ENCODE results near the gene ZNF692.
A peak's percentile ranks its signal among the peaks of the same experiment; 100 is the strongest.

The ZNF692 gene

GRCh38 chr1:248873409-248873992 lies 14.6 kb upstream of the ZNF692 start:
- Histone ChIP-seq H3K4me2 (ENCODE audit: low read length) (peak overlapping the region; percentile 60), H2BK120ac (ENCODE audit: low read depth, low read length) (no peak overlapping the region), H3K27ac (ENCODE audit: low read depth, low read length) (peak overlapping the region; percentile 56), H4K8ac (ENCODE audit: low read depth, low read length) (no peak overlapping the region), H2BK5ac (ENCODE audit: low read length) (no peak overlapping the region), H3K79me1 (ENCODE audit: low read length) (no peaks in the 10 kb centered on the region), H2BK15ac (replicated peaks; ENCODE audit: low read depth) (no peak overlapping the region), H3K23ac (ENCODE audit: low read length) (peak overlapping the region; percentile 89), H3K27me3 (ENCODE audit: insufficient read depth, low read length, poor library complexity) (no peaks in the 10 kb centered on the region), H3K79me2 (ENCODE audit: control insufficient read depth, insufficient read depth, low read length) (no peaks in the 10 kb centered on the region), H3K36me3 (ENCODE audit: control insufficient read depth, insufficient read depth, low read length) (no peaks in the 10 kb centered on the region), H4K5ac (ENCODE audit: low read length) (no peak overlapping the region), H3K56ac (ENCODE audit: low read length) (peak overlapping the region; percentile 99), H3K18ac (ENCODE audit: low read length) (no peak overlapping the region), H2AK5ac (ENCODE audit: low read length) (no peak overlapping the region), H3K4ac (ENCODE audit: low read depth, low read length) (no peak overlapping the region), H3K4me3 (ENCODE audit: low read length) (peak overlapping the region; percentile 93), H3K4me1 (ENCODE audit: control insufficient read depth, low read depth, low read length) (no peaks in the 10 kb centered on the region), H3K9ac (ENCODE audit: low read length) (peak overlapping the region; percentile 92)
- WGBS (ENCODE audit: extremely low coverage, insufficient coverage, low lambda C conversion rate): no CpG with 5 or more reads among the region's 41 CpGs
- DNase-seq: peak; percentile 98

- H3K9ac ChIP-seq (ENCODE audit: low read length): peak overlapping the region; percentile 92
- H3K4ac ChIP-seq (ENCODE audit: low read depth, low read length): no peak overlapping the region
- H3K23ac ChIP-seq (ENCODE audit: low read length): peak overlapping the region; percentile 66
- peak overlapping the region; percentile 56 for H3K27ac ChIP-seq (ENCODE audit: low read depth, low read length)
- no peaks in the 10 kb centered on the region for H3K27me3 ChIP-seq (ENCODE audit: insufficient read depth, low read length, poor library complexity)
- H3K18ac ChIP-seq (ENCODE audit: low read length): no peak overlapping the region
- no CpG with 5 or more reads among the region's 31 CpGs for WGBS (ENCODE audit: extremely low coverage, insufficient coverage, low lambda C conversion rate)
- no peaks in the 10 kb centered on the region for H3K4me1 ChIP-seq (ENCODE audit: control insufficient read depth, low read depth, low read length)
- no peak overlapping the region for H2BK120ac ChIP-seq (ENCODE audit: low read depth, low read length)
- no peak overlapping the region for H2AK5ac ChIP-seq (ENCODE audit: low read length)
- no peak overlapping the region for H2BK5ac ChIP-seq (ENCODE audit: low read length)
- H3K79me2 ChIP-seq (ENCODE audit: control insufficient read depth, insufficient read depth, low read length): no peaks in the 10 kb centered on the region
- no peaks in the 10 kb centered on the region for H3K36me3 ChIP-seq (ENCODE audit: control insufficient read depth, insufficient read depth, low read length)
- DNase-seq: peak; percentile 96
- H2BK15ac ChIP-seq (replicated peaks; ENCODE audit: low read depth): no peak overlapping the region
- H4K5ac ChIP-seq (ENCODE audit: low read length): no peak overlapping the region
- peak overlapping the region; percentile 93 for H3K4me3 ChIP-seq (ENCODE audit: low read length)
- H3K56ac ChIP-seq (ENCODE audit: low read length): peak overlapping the region; percentile 99
- H4K8ac ChIP-seq (ENCODE audit: low read depth, low read length): no peak overlapping the region
- peak overlapping the region; percentile 60 for H3K4me2 ChIP-seq (ENCODE audit: low read length)
- H3K79me1 ChIP-seq (ENCODE audit: low read length): no peaks in the 10 kb centered on the region
Observed at GRCh38 chr1:248872752-248873408, 14.0 kb upstream of the ZNF692 start.

DNA sequence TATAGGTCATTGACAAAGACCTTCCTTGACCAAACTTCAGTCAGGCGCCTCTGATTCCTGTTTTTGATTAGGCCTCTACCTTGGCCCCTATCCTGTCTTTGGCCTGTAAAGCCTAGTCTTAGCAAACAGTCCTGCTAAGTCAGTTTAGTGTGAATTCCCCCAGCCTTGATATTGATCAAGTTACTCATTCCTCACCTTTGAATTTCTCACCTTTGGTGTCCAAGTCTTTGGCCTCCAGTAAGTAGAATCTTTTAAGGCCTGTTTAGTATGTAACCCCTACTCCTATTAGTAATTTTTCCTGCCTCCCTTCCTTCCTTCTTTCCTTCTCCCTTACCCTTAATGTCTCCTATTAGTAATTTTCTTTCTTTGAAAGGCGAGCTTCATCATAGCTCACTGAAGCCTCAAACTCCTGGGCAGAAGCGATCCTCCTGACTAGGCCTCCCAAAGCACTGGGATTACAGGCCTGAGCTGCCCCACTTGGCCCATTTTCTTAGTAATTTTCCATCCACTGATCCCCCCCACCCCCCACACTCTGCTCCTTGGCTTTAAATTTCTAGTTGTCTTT lies 13.0 kb upstream of the ZNF692 start:
- WGBS (ENCODE audit: extremely low coverage, insufficient coverage, low lambda C conversion rate): no CpG with 5 or more reads among the region's 3 CpGs
- Histone ChIP-seq H3K4me1 (ENCODE audit: control insufficient read depth, low read depth, low read length) (no peaks in the 10 kb centered on the region), H3K4me3 (ENCODE audit: low read length) (no peak overlapping the region), H3K18ac (ENCODE audit: low read length) (no peak overlapping the region), H3K23ac (ENCODE audit: low read length) (no peak overlapping the region), H2BK5ac (ENCODE audit: low read length) (no peak overlapping the region), H3K79me2 (ENCODE audit: control insufficient read depth, insufficient read depth, low read length) (no peaks in the 10 kb centered on the region), H3K9ac (ENCODE audit: low read length) (no peak overlapping the region), H4K5ac (ENCODE audit: low read length) (no peak overlapping the region), H3K56ac (ENCODE audit: low read length) (peak overlapping the region; percentile 49), H2BK120ac (ENCODE audit: low read depth, low read length) (no peak overlapping the region), H4K8ac (ENCODE audit: low read depth, low read length) (no peak overlapping the region), H2BK15ac (replicated peaks; ENCODE audit: low read depth) (no peak overlapping the region), H3K79me1 (ENCODE audit: low read length) (no peaks in the 10 kb centered on the region), H3K36me3 (ENCODE audit: control insufficient read depth, insufficient read depth, low read length) (no peaks in the 10 kb centered on the region), H3K4ac (ENCODE audit: low read depth, low read length) (no peak overlapping the region), H3K4me2 (ENCODE audit: low read length) (no peak overlapping the region), H3K27ac (ENCODE audit: low read depth, low read length) (no peak overlapping the region), H2AK5ac (ENCODE audit: low read length) (no peak overlapping the region), H3K27me3 (ENCODE audit: insufficient read depth, low read length, poor library complexity) (no peaks in the 10 kb centered on the region)
- DNase-seq: peak; percentile 27

- H4K8ac ChIP-seq (ENCODE audit: low read depth, low read length): no peak overlapping the region
- no peaks in the 10 kb centered on the region for H3K27me3 ChIP-seq (ENCODE audit: insufficient read depth, low read length, poor library complexity)
- no peak overlapping the region for H3K4ac ChIP-seq (ENCODE audit: low read depth, low read length)
- no peak overlapping the region for H3K18ac ChIP-seq (ENCODE audit: low read length)
- H3K27ac ChIP-seq (ENCODE audit: low read depth, low read length): no peak overlapping the region
- H3K56ac ChIP-seq (ENCODE audit: low read length): peak overlapping the region; percentile 88
- H2BK15ac ChIP-seq (replicated peaks; ENCODE audit: low read depth): no peak overlapping the region
- no peaks in the 10 kb centered on the region for H3K36me3 ChIP-seq (ENCODE audit: control insufficient read depth, insufficient read depth, low read length)
- peak overlapping the region; percentile 80 for H3K23ac ChIP-seq (ENCODE audit: low read length)
- peaks cover 3% of the 10 kb centered on the region for H3K4me1 ChIP-seq (ENCODE audit: control insufficient read depth, low read depth, low read length)
- no peaks in the 10 kb centered on the region for H3K79me1 ChIP-seq (ENCODE audit: low read length)
- H3K9ac ChIP-seq (ENCODE audit: low read length): peak overlapping the region; percentile 82
- H2BK120ac ChIP-seq (ENCODE audit: low read depth, low read length): no peak overlapping the region
- peak overlapping the region; percentile 67 for H3K4me3 ChIP-seq (ENCODE audit: low read length)
- H2BK5ac ChIP-seq (ENCODE audit: low read length): no peak overlapping the region
- H2AK5ac ChIP-seq (ENCODE audit: low read length): no peak overlapping the region
- no peak overlapping the region for H4K5ac ChIP-seq (ENCODE audit: low read length)
- WGBS (ENCODE audit: extremely low coverage, insufficient coverage, low lambda C conversion rate): no CpG with 5 or more reads among the region's 46 CpGs
- H3K4me2 ChIP-seq (ENCODE audit: low read length): peak overlapping the region; percentile 93
- no peaks in the 10 kb centered on the region for H3K79me2 ChIP-seq (ENCODE audit: control insufficient read depth, insufficient read depth, low read length)
- peak; percentile 75 for DNase-seq
Observed at GRCh38 chr1:248862998-248863881, 4.4 kb upstream of the ZNF692 start.

DNA sequence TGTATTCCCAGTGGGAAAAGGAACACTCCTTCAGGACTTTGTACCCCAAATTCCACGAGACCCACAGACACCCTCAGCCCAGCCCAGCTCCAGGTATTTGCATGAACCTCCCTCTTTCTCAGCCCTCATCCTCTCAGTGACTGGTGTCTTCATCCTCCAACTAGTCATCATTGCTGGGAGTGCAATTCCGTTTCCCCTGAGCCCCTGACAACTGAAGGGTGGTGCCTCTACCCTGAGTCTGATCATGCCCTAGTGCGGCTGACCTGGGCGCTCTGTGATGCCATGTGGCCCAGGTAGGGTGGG lies 3.8 kb upstream of the ZNF692 start:
- Histone ChIP-seq H3K4me3 (ENCODE audit: low read length) (peak overlapping the region; percentile 67), H2BK120ac (ENCODE audit: low read depth, low read length) (no peak overlapping the region), H4K8ac (ENCODE audit: low read depth, low read length) (no peak overlapping the region), H2BK15ac (replicated peaks; ENCODE audit: low read depth) (no peak overlapping the region), H3K79me2 (ENCODE audit: control insufficient read depth, insufficient read depth, low read length) (no peaks in the 10 kb centered on the region), H3K4ac (ENCODE audit: low read depth, low read length) (no peak overlapping the region), H2AK5ac (ENCODE audit: low read length) (no peak overlapping the region), H3K56ac (ENCODE audit: low read length) (peak overlapping the region; percentile 88), H3K4me2 (ENCODE audit: low read length) (peak overlapping the region; percentile 93), H3K27ac (ENCODE audit: low read depth, low read length) (no peak overlapping the region), H3K79me1 (ENCODE audit: low read length) (peaks cover 2% of the 10 kb centered on the region), H2BK5ac (ENCODE audit: low read length) (no peak overlapping the region), H3K27me3 (ENCODE audit: insufficient read depth, low read length, poor library complexity) (no peaks in the 10 kb centered on the region), H3K9ac (ENCODE audit: low read length) (peak overlapping the region; percentile 82), H3K18ac (ENCODE audit: low read length) (no peak overlapping the region), H3K23ac (ENCODE audit: low read length) (peak overlapping the region; percentile 60), H3K36me3 (ENCODE audit: control insufficient read depth, insufficient read depth, low read length) (no peaks in the 10 kb centered on the region), H3K4me1 (ENCODE audit: control insufficient read depth, low read depth, low read length) (peaks cover 3% of the 10 kb centered on the region), H4K5ac (ENCODE audit: low read length) (no peak overlapping the region)
- DNase-seq: no peak
- WGBS (ENCODE audit: extremely low coverage, insufficient coverage, low lambda C conversion rate): no CpG with 5 or more reads among the region's 4 CpGs
